ENCODE measurements around the gene ARID1A.
A peak's percentile ranks its signal among the peaks of the same experiment; 100 is the strongest.
"Not testable (repeated sequence)": the region's sequence is repeated elsewhere in the genome, so short reads cannot be mapped to it uniquely, and the experiment has no call there.

Gene ARID1A

DNA sequence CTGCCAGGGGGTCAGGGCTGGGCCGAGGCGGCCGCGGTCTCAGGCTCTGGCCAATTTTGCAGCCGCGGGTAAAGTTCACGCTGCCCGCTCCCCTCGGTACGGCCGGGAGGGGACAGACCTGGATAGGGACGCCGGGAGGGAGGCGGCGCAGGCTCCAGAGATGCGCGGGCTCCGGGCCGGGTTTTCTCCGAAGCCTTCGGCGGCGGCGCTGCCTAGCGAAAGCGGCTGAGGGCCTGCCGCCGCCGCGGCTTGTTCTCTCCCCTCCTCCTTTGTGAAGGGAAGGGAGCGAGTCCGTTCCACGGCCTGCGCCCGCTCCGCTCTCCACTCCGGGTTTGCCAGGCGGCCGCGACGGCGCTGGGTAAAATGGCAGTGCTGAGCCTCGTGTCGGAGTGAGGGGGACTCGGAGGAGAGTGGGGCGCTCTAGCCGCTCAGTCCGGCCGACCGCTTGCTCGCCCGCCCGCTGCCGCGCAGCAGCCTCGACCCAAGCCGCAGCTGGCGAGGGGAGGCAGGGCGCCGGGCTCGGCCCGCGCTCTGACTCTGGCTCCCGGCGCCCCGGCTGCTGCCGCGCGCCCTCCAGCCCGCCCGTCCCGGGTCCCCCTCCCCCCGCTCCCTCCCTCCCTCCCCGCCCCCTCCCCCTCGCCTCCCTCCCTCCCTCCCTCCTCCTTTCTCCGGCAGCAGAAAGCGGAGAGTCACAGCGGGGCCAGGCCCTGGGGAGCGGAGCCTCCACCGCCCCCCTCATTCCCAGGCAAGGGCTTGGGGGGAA is at the start of gene ARID1A:
Gene ARID1A (plus strand): TSS at position 660 of the 763 bp plus-strand sequence. CDS start 389 bp downstream, outside the sequence.
- peak; percentile 98 for DNase-seq

GRCh38 chr1:26664802-26665201 is 31.0 kb upstream of the ARID1A start:
- DNase-seq = no peak

- no peak for DNase-seq
These were observed 29.0 kb upstream of the ARID1A start for GRCh38 chr1:26666855-26667254.

GRCh38 chr1:26668106-26668786 is 27.6 kb upstream of the ARID1A start:
- not testable (repeated sequence) for DNase-seq

DNA sequence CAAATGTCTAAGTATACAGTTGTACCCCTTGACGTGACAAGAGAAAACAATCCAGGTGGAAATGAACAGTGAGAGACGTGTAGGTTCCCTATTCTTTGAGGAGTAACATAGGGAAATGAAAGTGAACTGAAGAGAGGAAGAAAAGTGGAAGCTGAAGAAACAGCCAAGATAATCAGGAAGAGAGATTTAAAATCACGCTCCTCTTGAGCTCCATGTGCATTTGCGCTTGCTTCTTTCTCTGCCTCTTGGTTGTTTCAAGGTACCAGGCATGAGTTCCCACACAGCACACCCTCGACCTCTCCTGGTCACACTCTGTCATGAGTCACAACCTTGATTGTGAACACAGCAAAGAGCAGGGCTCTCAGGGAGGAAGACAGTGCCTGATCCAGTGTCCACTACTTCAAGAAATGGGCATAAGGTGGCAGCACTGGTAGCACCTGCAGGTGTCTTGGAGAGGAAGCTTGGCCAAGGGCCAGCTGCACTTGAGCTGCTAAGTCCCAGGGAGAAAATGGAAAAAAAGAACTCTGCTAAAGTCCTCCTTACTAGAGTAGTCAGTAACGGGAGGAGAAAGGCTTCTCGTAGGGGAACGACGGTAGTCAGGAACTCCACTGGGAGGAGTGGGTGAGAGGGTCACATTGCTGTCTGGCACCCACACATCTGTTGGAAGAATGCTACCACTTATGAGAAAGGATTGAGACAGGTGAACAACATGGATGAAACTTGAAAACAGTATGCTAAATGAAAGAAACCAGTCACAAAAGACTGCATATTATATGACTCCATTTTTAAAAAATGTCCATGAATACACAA is 18.3 kb upstream of the ARID1A start:
- DNase-seq = peak; percentile 71

GRCh38 chr1:26684763-26685508 is 10.9 kb upstream of the ARID1A start:
- DNase-seq = no peak

- DNase-seq = no peak
These were observed 9.0 kb upstream of the ARID1A start for GRCh38 chr1:26686795-26687194.

DNA sequence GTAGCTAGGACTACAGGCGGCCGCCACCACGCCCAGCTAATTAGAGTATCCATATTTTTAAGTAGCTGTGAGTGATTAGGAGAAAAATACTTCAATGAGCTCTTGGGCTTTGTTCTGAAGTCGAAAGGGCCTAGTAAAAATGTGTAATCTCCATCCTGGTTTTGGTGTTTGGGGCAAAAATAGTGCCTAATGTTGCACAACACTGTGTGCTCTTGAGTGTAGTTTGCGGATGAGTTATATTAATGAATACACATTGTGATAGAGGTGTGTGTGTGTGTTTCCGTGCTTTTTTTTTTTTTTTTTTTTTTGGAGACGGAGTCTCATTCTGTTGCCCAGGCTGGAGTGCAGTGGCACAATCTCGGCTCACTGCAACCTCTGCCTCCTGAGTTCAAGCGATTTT is 6.3 kb upstream of the ARID1A start:
- DNase-seq = no peak

GRCh38 chr1:26690157-26690556 is 5.7 kb upstream of the ARID1A start:
- DNase-seq = no peak

- no peak for DNase-seq
These were observed 5.2 kb upstream of the ARID1A start for GRCh38 chr1:26690576-26691031.

DNA sequence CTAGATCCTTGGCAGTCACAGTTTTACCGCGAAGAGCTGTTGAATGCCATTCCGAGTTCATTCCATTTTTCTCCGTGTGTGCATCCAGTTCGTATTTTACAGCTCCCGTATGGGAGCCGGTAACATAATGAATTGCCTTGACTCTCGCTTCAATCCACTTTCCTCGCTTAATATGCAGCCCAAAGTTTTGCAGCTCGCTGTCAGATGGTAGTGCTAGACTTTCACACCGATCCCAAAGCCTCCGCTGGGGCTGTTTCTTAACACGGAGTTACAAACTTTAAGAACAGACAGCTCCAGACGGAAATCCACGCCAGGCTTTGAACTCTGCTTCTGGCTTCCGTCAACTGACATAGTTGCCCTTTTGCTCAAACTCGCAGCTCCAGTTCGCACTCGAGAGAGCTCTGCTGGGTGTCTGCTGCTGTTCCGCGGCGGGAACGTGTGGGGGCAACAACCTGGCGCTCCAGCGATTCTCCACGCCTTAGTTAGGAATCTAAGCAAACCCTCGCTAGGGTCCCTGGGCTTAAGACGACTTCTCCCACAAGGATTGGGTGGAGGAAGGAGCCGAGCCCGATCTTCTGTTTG is 3.5 kb upstream of the ARID1A start:
- DNase-seq = peak; percentile 93

GRCh38 chr1:26692793-26693490 is 2.9 kb upstream of the ARID1A start:
- DNase-seq = peak; percentile 97

GRCh38 chr1:26693599-26694572 is 1.9 kb upstream of the ARID1A start:
- DNase-seq = no peak

DNA sequence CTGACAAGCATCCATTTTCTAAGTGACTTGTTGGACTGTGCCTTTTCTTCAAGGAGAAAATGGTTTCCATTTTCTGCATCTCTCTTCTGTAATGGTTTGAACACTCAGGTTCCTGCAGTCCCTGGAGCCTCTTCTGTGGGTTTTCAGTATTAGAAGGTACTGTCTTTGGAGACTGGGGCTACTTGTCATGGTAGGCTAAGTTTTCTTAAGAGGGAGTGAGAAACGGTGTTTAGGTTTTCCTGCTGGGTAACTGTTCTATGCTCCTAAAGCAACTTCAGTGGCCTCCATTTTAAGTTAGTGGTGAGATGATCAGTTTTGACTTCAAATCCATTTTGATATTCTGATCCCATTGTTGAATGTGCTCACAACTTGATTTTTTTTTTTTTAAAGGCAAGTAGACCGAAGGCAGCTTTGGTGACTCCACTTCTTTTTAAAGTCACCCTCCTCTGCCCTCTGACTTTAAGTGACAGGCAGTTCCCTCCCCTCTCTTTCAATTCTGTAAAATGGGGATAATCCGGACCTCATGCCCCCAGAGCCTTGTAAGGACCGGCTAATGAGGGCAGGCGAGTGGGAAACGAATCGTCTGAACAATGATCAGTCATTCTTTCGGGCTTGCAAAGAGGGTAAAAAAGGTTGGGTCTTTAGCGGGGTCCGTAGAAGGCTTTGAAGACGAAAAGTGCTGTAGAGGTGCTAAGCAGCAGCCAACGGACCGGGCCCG is 1.0 kb upstream of the ARID1A start:
- no peak for DNase-seq

- no peak for DNase-seq
These were observed 371 bp downstream of the ARID1A start for GRCh38 chr1:26696119-26696653.

DNA sequence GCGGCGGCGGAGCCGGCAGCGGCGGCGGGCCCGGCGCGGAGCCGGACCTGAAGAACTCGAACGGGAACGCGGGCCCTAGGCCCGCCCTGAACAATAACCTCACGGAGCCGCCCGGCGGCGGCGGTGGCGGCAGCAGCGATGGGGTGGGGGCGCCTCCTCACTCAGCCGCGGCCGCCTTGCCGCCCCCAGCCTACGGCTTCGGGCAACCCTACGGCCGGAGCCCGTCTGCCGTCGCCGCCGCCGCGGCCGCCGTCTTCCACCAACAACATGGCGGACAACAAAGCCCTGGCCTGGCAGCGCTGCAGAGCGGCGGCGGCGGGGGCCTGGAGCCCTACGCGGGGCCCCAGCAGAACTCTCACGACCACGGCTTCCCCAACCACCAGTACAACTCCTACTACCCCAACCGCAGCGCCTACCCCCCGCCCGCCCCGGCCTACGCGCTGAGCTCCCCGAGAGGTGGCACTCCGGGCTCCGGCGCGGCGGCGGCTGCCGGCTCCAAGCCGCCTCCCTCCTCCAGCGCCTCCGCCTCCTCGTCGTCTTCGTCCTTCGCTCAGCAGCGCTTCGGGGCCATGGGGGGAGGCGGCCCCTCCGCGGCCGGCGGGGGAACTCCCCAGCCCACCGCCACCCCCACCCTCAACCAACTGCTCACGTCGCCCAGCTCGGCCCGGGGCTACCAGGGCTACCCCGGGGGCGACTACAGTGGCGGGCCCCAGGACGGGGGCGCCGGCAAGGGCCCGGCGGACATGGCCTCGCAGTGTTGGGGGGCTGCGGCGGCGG is 1.0 kb downstream of the ARID1A start:
- DNase-seq = peak; percentile 50

DNA sequence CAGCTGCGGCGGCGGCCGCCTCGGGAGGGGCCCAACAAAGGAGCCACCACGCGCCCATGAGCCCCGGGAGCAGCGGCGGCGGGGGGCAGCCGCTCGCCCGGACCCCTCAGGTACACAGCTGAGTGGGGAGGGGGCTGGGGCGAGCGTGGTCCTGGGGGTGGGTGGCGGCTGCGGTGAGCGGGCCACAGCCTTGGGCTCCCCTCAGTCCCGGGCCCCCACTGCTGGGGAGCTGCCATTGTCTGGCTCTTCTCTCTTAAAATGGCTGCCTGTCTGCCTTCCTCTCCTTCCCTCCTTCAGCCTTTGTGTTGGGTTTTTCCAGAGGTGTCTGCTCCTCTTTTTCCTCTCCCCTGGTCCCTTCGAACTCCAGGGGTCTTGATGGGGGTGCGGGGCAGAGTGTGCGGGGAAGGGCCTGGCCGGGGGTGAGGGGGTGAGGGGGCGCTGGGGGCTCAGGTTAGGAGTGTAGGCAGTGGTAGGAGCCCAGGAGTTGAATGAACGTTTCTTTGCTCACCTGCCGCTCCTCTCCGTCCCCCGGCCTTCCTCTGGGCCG is 1.7 kb downstream of the ARID1A start:
- no peak for DNase-seq
